HepG2 (cell line): ENCODE data around the gene FAAP20. TPM values are rescaled to one million over a fixed set of nuclear protein-coding genes. Genes with fewer than 3 reads are reported as not detected.

Source experiments
- ARID5B ChIP-seq: IDR thresholded peaks from 2 replicates; pipeline ENCODE4 v1.4.0; 2020; ENCODE audit warnings: mild to moderate bottlenecking, missing genetic modification reagents
- CAMTA2 ChIP-seq: sonication (generic); formaldehyde crosslinking; IDR thresholded peaks from 2 replicates; pipeline ENCODE4 v1.4.0; 2020; ENCODE audit warnings: mild to moderate bottlenecking, missing genetic modification reagents, borderline replicate concordance
- HDAC1 ChIP-seq: sonication (generic); formaldehyde crosslinking; IDR thresholded peaks from 2 replicates; pipeline ENCODE4 v1.5.1; 2020; ENCODE audit warnings: mild to moderate bottlenecking, missing genetic modification reagents
- KAT8 ChIP-seq: IDR thresholded peaks from 2 replicates; pipeline ENCODE4 v1.6.1; 2016; ENCODE audit warnings: missing genetic modification reagents, missing compliant biosample characterization
- NFE2L1 ChIP-seq: sonication (generic); formaldehyde crosslinking; IDR thresholded peaks from 2 replicates; pipeline ENCODE4 v1.4.0; 2020; ENCODE audit warnings: missing genetic modification reagents, mild to moderate bottlenecking, borderline replicate concordance
- NFRKB ChIP-seq: fragments of 450-650 bp; IDR thresholded peaks from 2 replicates; pipeline ENCODE4 v1.6.1; 2017
- SALL2 ChIP-seq: sonication (generic); formaldehyde crosslinking; IDR thresholded peaks from 2 replicates; pipeline ENCODE4 v1.8.1; 2023; ENCODE audit warnings: mild to moderate bottlenecking, missing genetic modification reagents, inconsistent platforms
- ZBTB2 ChIP-seq: sonication (generic); formaldehyde crosslinking; IDR thresholded peaks from 2 replicates; pipeline ENCODE4 v1.8.0; 2022; ENCODE audit warnings: low read depth, missing genetic modification reagents
- ZKSCAN5 ChIP-seq: sonication (generic); formaldehyde crosslinking; IDR thresholded peaks from 2 replicates; pipeline ENCODE4 v1.5.1; 2020; ENCODE audit warnings: mild to moderate bottlenecking, missing genetic modification reagents
- ZNF17 ChIP-seq: sonication (generic); formaldehyde crosslinking; IDR thresholded peaks from 2 replicates; pipeline ENCODE4 v1.5.0; 2020; ENCODE audit warnings: mild to moderate bottlenecking, missing genetic modification reagents
- ZNF234 ChIP-seq: sonication (generic); formaldehyde crosslinking; conservative IDR thresholded peaks from 2 replicates; pipeline ENCODE4 v1.5.1; 2020; ENCODE audit warnings: mild to moderate bottlenecking, missing genetic modification reagents
- ZNF296 ChIP-seq: sonication (generic); formaldehyde crosslinking; conservative IDR thresholded peaks from 2 replicates; pipeline ENCODE4 v1.5.0; 2020; ENCODE audit warnings: mild to moderate bottlenecking, missing genetic modification reagents
- ZNF367 ChIP-seq: sonication (generic); formaldehyde crosslinking; IDR thresholded peaks from 2 replicates; pipeline ENCODE4 v1.4.0; 2020; ENCODE audit warnings: missing genetic modification reagents, borderline replicate concordance
- ZNF576 ChIP-seq: sonication (generic); formaldehyde crosslinking; IDR thresholded peaks from 2 replicates; pipeline ENCODE4 v1.4.0; 2020; ENCODE audit warnings: mild to moderate bottlenecking, missing genetic modification reagents
- ZNF703 ChIP-seq: sonication (generic); formaldehyde crosslinking; IDR thresholded peaks from 2 replicates; pipeline ENCODE4 v1.5.1; 2020; ENCODE audit warnings: missing genetic modification reagents, mild to moderate bottlenecking, moderate library complexity, borderline replicate concordance
- ZNF891 ChIP-seq: sonication (generic); formaldehyde crosslinking; IDR thresholded peaks from 2 replicates; pipeline ENCODE4 v1.5.0; 2020; ENCODE audit warnings: mild to moderate bottlenecking, missing genetic modification reagents
- ZSCAN9 ChIP-seq: IDR thresholded peaks from 2 replicates; pipeline ENCODE4 v1.6.1; 2016; ENCODE audit warnings: borderline replicate concordance
- ZZZ3 ChIP-seq: sonication (generic); formaldehyde crosslinking; IDR thresholded peaks from 2 replicates; pipeline ENCODE4 v1.4.0; 2020; ENCODE audit warnings: missing genetic modification reagents, mild to moderate bottlenecking, borderline replicate concordance
- polyA plus RNA-seq, 8 experiments: library from polyadenylated mRNA; depleted of rRNA in 3 of 8; stranded (reverse) in 7 of 8; unstranded in 1 of 8; fragments of >200 nt; fragmentation: Illumina TruSeq in 4 of 8; extraction: Trizol in 4 of 8; gene quantifications; 2 replicates each; pipeline versions ENCODE4 v1.2.1 to v1.2.3, GENCODE V29; 2011 to 2016; ENCODE audit warnings: low read depth in 4 of 8, missing spikeins in 1 of 8, mixed read lengths in 1 of 8; ENCODE audit not compliant: insufficient read depth in 1 of 8
- total RNA-seq, 5 experiments: library from RNA; depleted of rRNA; stranded (reverse); fragments of >200 nt; fragmentation: Illumina TruSeq; extraction: Trizol; gene quantifications; 2 replicates each; pipeline ENCODE4 v1.2.3, GENCODE V29; 2016; ENCODE audit warnings: low read depth in 1 of 5
- TF ChIP-seq, protein P1 (sequence below): IDR thresholded peaks from 2 replicates; pipeline ENCODE4 v1.6.1; 2012; ENCODE audit warnings: inconsistent platforms

Gene FAAP20
- total and polyA plus RNA-seq, 2 of the 13 experiments (the other 11 are each of a cell fraction or from before 2014, with no cell fraction given) = 9.6 to 10.8 TPM

DNA sequence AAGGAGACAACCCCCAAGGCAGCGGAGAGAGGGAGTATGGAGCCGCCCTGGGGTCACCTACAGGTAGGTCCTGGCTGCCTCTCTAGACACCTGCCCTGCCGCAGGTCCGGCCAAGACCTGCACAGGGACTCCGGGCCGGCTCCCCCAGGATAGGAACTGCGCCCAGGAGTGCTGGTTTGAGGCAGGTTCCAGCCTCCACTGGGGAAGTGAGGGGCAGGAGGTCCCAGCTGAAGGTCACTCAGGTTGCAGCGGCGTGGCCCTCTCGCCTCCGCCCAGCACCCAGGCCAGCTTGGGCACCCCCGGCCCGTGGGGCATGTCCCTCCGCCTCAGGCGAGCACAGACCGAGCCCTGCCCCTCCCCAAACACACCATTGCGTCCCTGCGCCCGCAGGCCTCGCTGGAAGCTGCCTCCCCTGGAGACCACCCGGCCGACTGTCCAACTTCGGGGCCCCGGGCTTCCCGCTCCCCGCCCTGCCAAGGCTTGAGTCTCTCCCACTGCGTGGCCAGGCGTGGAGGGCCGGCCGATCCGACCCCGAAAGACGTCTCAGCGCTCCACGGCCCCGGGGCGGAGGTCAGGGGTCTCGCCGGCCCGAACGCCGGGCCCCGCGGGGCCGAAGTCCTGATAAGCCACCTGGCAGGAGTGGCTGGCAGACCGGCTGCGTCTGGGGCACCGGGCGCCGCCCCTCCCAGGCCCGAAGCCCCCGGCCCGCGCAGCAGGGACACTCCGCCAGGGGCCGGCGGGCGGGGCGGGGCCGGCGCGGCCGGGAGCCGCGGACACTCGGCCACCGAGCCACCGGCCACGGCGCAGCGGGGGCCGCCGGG, 32.2 kb upstream of the FAAP20 start (continued):
- TF ChIP-seq ZKSCAN5 = 0 out of 2 replicates have a peak, but pooled peaks have one; percentile 51
- no peak for TF ChIP-seq ARID5B (CRISPR knock-in tag)
- TF ChIP-seq ZNF367 = no peak
- TF ChIP-seq ZBTB2 = peak; percentile 20; the same call in 1 of the 2 replicates
- 0 out of 2 replicates have a peak, but pooled peaks have one; percentile 62 for TF ChIP-seq ZNF234 (CRISPR knock-in tag)
- no peak for TF ChIP-seq ZZZ3 (CRISPR knock-in tag)
- TF ChIP-seq CAMTA2 (CRISPR knock-in tag) = no peak
- no peak for TF ChIP-seq ZNF17 (CRISPR knock-in tag)
- TF ChIP-seq, protein P1, sequence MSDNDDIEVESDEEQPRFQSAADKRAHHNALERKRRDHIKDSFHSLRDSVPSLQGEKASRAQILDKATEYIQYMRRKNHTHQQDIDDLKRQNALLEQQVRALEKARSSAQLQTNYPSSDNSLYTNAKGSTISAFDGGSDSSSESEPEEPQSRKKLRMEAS = 0 out of 2 replicates have a peak, but pooled peaks have one; percentile 8
- peak; percentile 30; the same call in 1 of the 2 replicates for TF ChIP-seq HDAC1 (CRISPR knock-in tag)
- TF ChIP-seq ZNF576 (CRISPR knock-in tag) = no peak
- no peak for TF ChIP-seq KAT8
- peak; percentile 39; the same call in 1 of the 2 replicates for TF ChIP-seq ZNF891
- no peak for TF ChIP-seq SALL2
- no peak for TF ChIP-seq ZNF703 (CRISPR knock-in tag)
- TF ChIP-seq ZNF296 (CRISPR knock-in tag) = 0 out of 2 replicates have a peak, but pooled peaks have one; percentile 30
- TF ChIP-seq NFRKB = no peak
- TF ChIP-seq ZSCAN9 = no peak
- no peak for TF ChIP-seq NFE2L1 (CRISPR knock-in tag)
